ENCODE data around the gene HLA-DMB. TPM values are rescaled to one million over a fixed set of nuclear protein-coding genes. Genes with fewer than 3 reads are reported as not detected.

Gene HLA-DMB
- total and polyA plus RNA-seq, 5 donors, result 6.0 to 15.7 (median 10.8) TPM

Other genes with a start within 250 kb of the HLA-DMB start
- gene HLA-DQA2, start 199.6 kb downstream of the HLA-DMB start, total RNA-seq, result 1 to 10 TPM in 1 of 4 donors, under 1 TPM in 2, not detected in 1; 0.34 to 2.8 (median 0.45) TPM
- not detected for gene HLA-DQA2, start 199.6 kb downstream of the HLA-DMB start, polyA plus RNA-seq
- 1 to 10 TPM in 1 of 4 donors, under 1 TPM in 1, not detected in 2; 0.58 to 2.2 TPM for gene HLA-DQB2, start 177.5 kb downstream of the HLA-DMB start, total RNA-seq
- gene HLA-DQB2, start 177.5 kb downstream of the HLA-DMB start, polyA plus RNA-seq, result not detected
- under 1 TPM in 2 of 4 donors, not detected in 2; 0.20 to 0.22 TPM for gene HLA-DOB, start 124.0 kb downstream of the HLA-DMB start, total RNA-seq
- gene HLA-DOB, start 124.0 kb downstream of the HLA-DMB start, polyA plus RNA-seq, result 0.20 TPM
- 10 to 100 TPM; 17.0 to 23.3 (median 20.4) TPM for gene TAP2, start 102.3 kb downstream of the HLA-DMB start, total RNA-seq
- 11.2 TPM for gene TAP2, start 102.3 kb downstream of the HLA-DMB start, polyA plus RNA-seq
- gene PSMB8, start 97.0 kb downstream of the HLA-DMB start, total RNA-seq, result 10 to 100 TPM; 14.8 to 28.4 (median 18.8) TPM
- gene PSMB8, start 97.0 kb downstream of the HLA-DMB start, polyA plus RNA-seq, result 23.0 TPM
- gene TAP1, start 87.3 kb downstream of the HLA-DMB start, total RNA-seq, result 10 to 100 TPM; 15.7 to 25.0 (median 18.6) TPM
- 20.1 TPM for gene TAP1, start 87.3 kb downstream of the HLA-DMB start, polyA plus RNA-seq
- 10 to 100 TPM in 3 of 4 donors, 1 to 10 TPM in 1; 8.2 to 22.7 (median 14.7) TPM for gene PSMB9, start 86.8 kb downstream of the HLA-DMB start, total RNA-seq
- gene PSMB9, start 86.8 kb downstream of the HLA-DMB start, polyA plus RNA-seq, result 17.1 TPM
- 10 to 100 TPM; 16.2 to 26.6 (median 17.3) TPM for gene HLA-DMA, start 12.1 kb upstream of the HLA-DMB start, total RNA-seq
- gene HLA-DMA, start 12.1 kb upstream of the HLA-DMB start, polyA plus RNA-seq, result 20.9 TPM
- gene BRD2, start 27.6 kb upstream of the HLA-DMB start, total RNA-seq, result 100 to 1,000 TPM in 1 of 4 donors, 10 to 100 TPM in 3; 82.6 to 100 (median 86.9) TPM
- gene BRD2, start 27.6 kb upstream of the HLA-DMB start, polyA plus RNA-seq, result 73.1 TPM
- gene HLA-DOA, start 68.6 kb upstream of the HLA-DMB start, total RNA-seq, result 1 to 10 TPM; 1.3 to 2.3 (median 1.8) TPM
- gene HLA-DOA, start 68.6 kb upstream of the HLA-DMB start, polyA plus RNA-seq, result 1.2 TPM
- gene HLA-DPA1, start 132.6 kb upstream of the HLA-DMB start, total RNA-seq, result 10 to 100 TPM; 49.5 to 58.6 (median 54.1) TPM
- 31.1 TPM for gene HLA-DPA1, start 132.6 kb upstream of the HLA-DMB start, polyA plus RNA-seq
- gene HLA-DPB1, start 135.0 kb upstream of the HLA-DMB start, total RNA-seq, result 10 to 100 TPM; 46.2 to 71.0 (median 57.4) TPM
- 35.9 TPM for gene HLA-DPB1, start 135.0 kb upstream of the HLA-DMB start, polyA plus RNA-seq